Measurements from ENCODE around the gene C6orf62.

- TF ChIP-seq, protein P1, sequence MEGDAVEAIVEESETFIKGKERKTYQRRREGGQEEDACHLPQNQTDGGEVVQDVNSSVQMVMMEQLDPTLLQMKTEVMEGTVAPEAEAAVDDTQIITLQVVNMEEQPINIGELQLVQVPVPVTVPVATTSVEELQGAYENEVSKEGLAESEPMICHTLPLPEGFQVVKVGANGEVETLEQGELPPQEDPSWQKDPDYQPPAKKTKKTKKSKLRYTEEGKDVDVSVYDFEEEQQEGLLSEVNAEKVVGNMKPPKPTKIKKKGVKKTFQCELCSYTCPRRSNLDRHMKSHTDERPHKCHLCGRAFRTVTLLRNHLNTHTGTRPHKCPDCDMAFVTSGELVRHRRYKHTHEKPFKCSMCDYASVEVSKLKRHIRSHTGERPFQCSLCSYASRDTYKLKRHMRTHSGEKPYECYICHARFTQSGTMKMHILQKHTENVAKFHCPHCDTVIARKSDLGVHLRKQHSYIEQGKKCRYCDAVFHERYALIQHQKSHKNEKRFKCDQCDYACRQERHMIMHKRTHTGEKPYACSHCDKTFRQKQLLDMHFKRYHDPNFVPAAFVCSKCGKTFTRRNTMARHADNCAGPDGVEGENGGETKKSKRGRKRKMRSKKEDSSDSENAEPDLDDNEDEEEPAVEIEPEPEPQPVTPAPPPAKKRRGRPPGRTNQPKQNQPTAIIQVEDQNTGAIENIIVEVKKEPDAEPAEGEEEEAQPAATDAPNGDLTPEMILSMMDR (conservative IDR thresholded peaks at IDR 0.05; ENCODE audit: low read depth in 2 of 2) = no peak
- TF ChIP-seq REST (IDR thresholded peaks at IDR 0.05; ENCODE audit: unreplicated experiment) (no peak), POLR2AphosphoS5 (IDR thresholded peaks at IDR 0.05; ENCODE audit: low read depth) (no peak), EZH2 (IDR thresholded peaks at IDR 0.05; ENCODE audit: low read depth, unreplicated experiment) (no peak), EZH2phosphoT487 (IDR thresholded peaks at IDR 0.05; ENCODE audit: unreplicated experiment) (no peak), STAT1 (IDR thresholded peaks at IDR 0.05; ENCODE audit: unreplicated experiment) (no peak), CREB1 (CRISPR knock-in tag; IDR thresholded peaks at IDR 0.05; ENCODE audit: low read depth) (no peak), ETS1 (IDR thresholded peaks at IDR 0.05) (no peak)
Observed at GRCh38 chr6:24699521-24700359, 19.2 kb downstream of the C6orf62 start.
